HL-60 (cell line): ENCODE results near the gene IFI44.

Experiments
- DNase-seq, 2 experiments: peaks; one replicate each; pipeline ENCODE4 v3.0.0-alpha.2; 2010 to 2020; ENCODE audit warnings: low read depth in 1 of 2, low spot score in 1 of 2
- H3K27ac ChIP-seq: fragments of 250-450 bp; sonication (Bioruptor Pico); replicated peaks from 2 replicates; pipeline ENCODE4 v1.5.1; 2020; ENCODE audit warnings: mild to moderate bottlenecking, moderate library complexity
- H3K27me3 ChIP-seq: fragments of 250-450 bp; sonication (Bioruptor Pico); 2 replicates; pipeline ENCODE4 v1.5.1; 2021; ENCODE audit warnings: mild to moderate bottlenecking, moderate library complexity; ENCODE audit not compliant: insufficient read depth, poor library complexity, severe bottlenecking
- H3K4me3 ChIP-seq: replicated peaks from 2 replicates; pipeline ENCODE4 v1.5.1; 2011; ENCODE audit warnings: mild to moderate bottlenecking, control low read depth, low read length; ENCODE audit not compliant: insufficient read depth
- CTCF ChIP-seq: IDR thresholded peaks from one replicate; pipeline ENCODE4 v1.5.1; 2011; ENCODE audit warnings: low read length, control low read depth, inconsistent platforms; ENCODE audit not compliant: insufficient read depth
- GABPA ChIP-seq: IDR thresholded peaks from 2 replicates; pipeline ENCODE4 v1.6.1; 2012; ENCODE audit warnings: low read depth
- POLR2AphosphoS5 ChIP-seq: IDR thresholded peaks from 2 replicates; pipeline ENCODE4 v1.6.1; 2012; ENCODE audit warnings: low read depth
- REST ChIP-seq: IDR thresholded peaks from 2 replicates; pipeline ENCODE4 v1.6.1; 2012; ENCODE audit warnings: low read depth; ENCODE audit not compliant: insufficient replicate concordance
- SPI1 ChIP-seq: IDR thresholded peaks from 2 replicates; pipeline ENCODE4 v1.6.1; 2012; ENCODE audit warnings: low read depth, mild to moderate bottlenecking, borderline replicate concordance

Gene IFI44

GRCh38 chr1:78673120-78673519, 23.5 kb downstream of the IFI44 start:
- Histone ChIP-seq H3K27ac (no peak overlapping the region), H3K4me3 (no peak overlapping the region), H3K27me3 (peaks cover 2% of the 10 kb centered on the region)
- no peak for TF ChIP-seq SPI1
- no peak for TF ChIP-seq GABPA
- no peak for TF ChIP-seq POLR2AphosphoS5
- TF ChIP-seq REST = no peak
- no peak for TF ChIP-seq CTCF
- DNase-seq = no peak

- TF ChIP-seq REST = no peak
- TF ChIP-seq CTCF = peak; percentile 59
- Histone ChIP-seq H3K4me3 (no peak overlapping the region), H3K27ac (no peak overlapping the region), H3K27me3 (no peaks in the 10 kb centered on the region)
- peak; percentile 22 to 24 for DNase-seq
Observed at GRCh38 chr1:78676347-78676982, 26.8 kb downstream of the IFI44 start.

GRCh38 chr1:78676993-78677392, 27.4 kb downstream of the IFI44 start:
- Histone ChIP-seq H3K27ac (no peak overlapping the region), H3K4me3 (no peak overlapping the region), H3K27me3 (no peaks in the 10 kb centered on the region)
- no peak for DNase-seq
- TF ChIP-seq REST = no peak
- TF ChIP-seq POLR2AphosphoS5 = no peak
- TF ChIP-seq SPI1 = no peak
- no peak for TF ChIP-seq CTCF
- TF ChIP-seq GABPA = no peak
